B cell (primary cell): ENCODE measurements around the gene KRT34.

Experiments
- EZH2 ChIP-seq: IDR thresholded peaks from 2 replicates; pipeline ENCODE4 v1.6.1; 2012; ENCODE audit warnings: borderline replicate concordance, low read depth, mild to moderate bottlenecking, moderate library complexity, low read length; ENCODE audit not compliant: insufficient read depth, poor library complexity, severe bottlenecking
- TF ChIP-seq, protein P1 (sequence below): fragments of 200-600 bp; IDR thresholded peaks from one replicate; pipeline ENCODE4 v1.8.0; 2022; ENCODE audit warnings: antibody characterized with exemption, mild to moderate bottlenecking

GRCh38 chr17:41393826-41394225 lies 11.7 kb upstream of the KRT34 start:
- TF ChIP-seq EZH2, result no peak
- TF ChIP-seq, protein P1, sequence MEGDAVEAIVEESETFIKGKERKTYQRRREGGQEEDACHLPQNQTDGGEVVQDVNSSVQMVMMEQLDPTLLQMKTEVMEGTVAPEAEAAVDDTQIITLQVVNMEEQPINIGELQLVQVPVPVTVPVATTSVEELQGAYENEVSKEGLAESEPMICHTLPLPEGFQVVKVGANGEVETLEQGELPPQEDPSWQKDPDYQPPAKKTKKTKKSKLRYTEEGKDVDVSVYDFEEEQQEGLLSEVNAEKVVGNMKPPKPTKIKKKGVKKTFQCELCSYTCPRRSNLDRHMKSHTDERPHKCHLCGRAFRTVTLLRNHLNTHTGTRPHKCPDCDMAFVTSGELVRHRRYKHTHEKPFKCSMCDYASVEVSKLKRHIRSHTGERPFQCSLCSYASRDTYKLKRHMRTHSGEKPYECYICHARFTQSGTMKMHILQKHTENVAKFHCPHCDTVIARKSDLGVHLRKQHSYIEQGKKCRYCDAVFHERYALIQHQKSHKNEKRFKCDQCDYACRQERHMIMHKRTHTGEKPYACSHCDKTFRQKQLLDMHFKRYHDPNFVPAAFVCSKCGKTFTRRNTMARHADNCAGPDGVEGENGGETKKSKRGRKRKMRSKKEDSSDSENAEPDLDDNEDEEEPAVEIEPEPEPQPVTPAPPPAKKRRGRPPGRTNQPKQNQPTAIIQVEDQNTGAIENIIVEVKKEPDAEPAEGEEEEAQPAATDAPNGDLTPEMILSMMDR, result no peak
